PC-3 (cell line): ENCODE measurements around the gene OR52I2. TPM values are rescaled to one million over a fixed set of nuclear protein-coding genes. Genes with fewer than 3 reads are reported as not detected.

Experiments
- ATAC-seq: fragments of 200-7000 bp; cut with Tn5 transposase; 2 replicates; pipeline ENCODE4 v1.9.1; 2020; ENCODE audit warnings: mild to moderate bottlenecking, moderate library complexity
- BruUV-seq: library from RNA; stranded (reverse); fragments of 400-500 nt; replicated peaks from 2 replicates; lab custom pipeline; 2021; lab: Mats Ljungman, UMichigan
- CTCF ChIA-PET: fragments of 300-600 bp; sonication (Branson Sonifier 250); formaldehyde crosslinking; loops from one replicate; lab custom pipeline; 2022; ENCODE audit warnings: antibody characterized with exemption; lab: Charles Lee
- POLR2A ChIA-PET: fragments of 300-600 bp; sonication (Branson Sonifier 250); formaldehyde crosslinking; loops from one replicate; lab custom pipeline; 2022; ENCODE audit warnings: antibody characterized with exemption; ENCODE audit not compliant: unreplicated experiment; lab: Charles Lee
- DNase-seq: peaks from one replicate; pipeline ENCODE4 v3.0.0-alpha.2; 2015
- H2AFZ ChIP-seq: fragments of 300-600 bp; sonication (generic); 2 replicates; pipeline ENCODE4 v1.6.0; 2016; ENCODE audit warnings: antibody characterized with exemption, low read length
- H3F3A ChIP-seq: fragments of 300-600 bp; sonication (generic); one replicate; pipeline ENCODE4 v1.6.0; 2017; ENCODE audit warnings: antibody characterized with exemption, low read length, control low read depth, mild to moderate bottlenecking; ENCODE audit not compliant: unreplicated experiment
- H3K27ac ChIP-seq: fragments of 300-600 bp; sonication (generic); 2 replicates; pipeline ENCODE4 v1.5.1; 2016; ENCODE audit warnings: mild to moderate bottlenecking, low read length
- H3K27me3 ChIP-seq: fragments of 300-600 bp; sonication (generic); 2 replicates; pipeline ENCODE4 v1.6.1; 2016; ENCODE audit warnings: low read length, mixed read lengths
- H3K36me3 ChIP-seq: fragments of 300-600 bp; sonication (generic); 2 replicates; pipeline ENCODE4 v1.6.1; 2016; ENCODE audit warnings: low read depth, mixed run types, low read length, mixed read lengths
- H3K4me1 ChIP-seq: fragments of 300-600 bp; sonication (generic); 2 replicates; pipeline ENCODE4 v1.5.1; 2016; ENCODE audit warnings: low read length; ENCODE audit not compliant: insufficient read depth
- H3K4me2 ChIP-seq: fragments of 300-600 bp; sonication (generic); 2 replicates; pipeline ENCODE4 v1.6.0; 2016; ENCODE audit warnings: low read length
- H3K4me3 ChIP-seq: fragments of 300-600 bp; sonication (generic); 2 replicates; pipeline ENCODE4 v1.5.1; 2016; ENCODE audit warnings: mild to moderate bottlenecking, low read length, mixed read lengths
- H3K79me2 ChIP-seq: fragments of 300-600 bp; sonication (generic); 2 replicates; pipeline ENCODE4 v1.6.1; 2017; ENCODE audit warnings: low read length, mixed read lengths
- H3K9ac ChIP-seq: fragments of 300-600 bp; sonication (generic); 2 replicates; pipeline ENCODE4 v1.6.0; 2016; ENCODE audit warnings: mild to moderate bottlenecking, low read length
- H3K9me2 ChIP-seq: fragments of 300-600 bp; sonication (generic); replicated peaks from 2 replicates; pipeline ENCODE4 v1.6.1; 2016; ENCODE audit warnings: mixed run types, low read length, mixed read lengths
- H3K9me3 ChIP-seq: fragments of 300-600 bp; sonication (generic); 2 replicates; pipeline ENCODE4 v1.6.1; 2016; ENCODE audit warnings: low read length, mixed read lengths
- H4K20me1 ChIP-seq: fragments of 300-600 bp; sonication (generic); 2 replicates; pipeline ENCODE4 v1.6.1; 2016; ENCODE audit warnings: low read length, mixed read lengths
- CTCF ChIP-seq: fragments of 300-600 bp; sonication (generic); conservative IDR thresholded peaks from 2 replicates; pipeline ENCODE4 v1.5.1; 2017; ENCODE audit warnings: antibody characterized with exemption, low read depth, mild to moderate bottlenecking, low read length
- EZH2 ChIP-seq: fragments of 300-600 bp; sonication (generic); IDR thresholded peaks from one replicate; pipeline ENCODE4 v1.6.1; 2017; ENCODE audit warnings: antibody characterized with exemption, mild to moderate bottlenecking, low read length; ENCODE audit not compliant: unreplicated experiment
- EZH2phosphoT487 ChIP-seq: fragments of 300-600 bp; sonication (generic); IDR thresholded peaks from 2 replicates; pipeline ENCODE4 v1.6.1; 2018; ENCODE audit warnings: mild to moderate bottlenecking, antibody characterized with exemption, low read length, borderline replicate concordance
- intact Hi-C: fragments of 100-400 bp; cut with micrococcal nuclease; formaldehyde crosslinking; loops from 2 replicates; pipeline ENCODE4 v1.9.0; 2023
- total RNA-seq: library from RNA; depleted of rRNA; stranded (reverse); fragments of >200 nt; gene quantifications from 2 replicates; pipeline ENCODE4 v1.2.3, GENCODE V29; 2014

OR52I2 gene
- total RNA-seq, 1 experiment from 2014 or later = not detected

- Histone ChIP-seq H3K27me3 (peaks cover 21% of the 10 kb centered on the region), H3K9me3 (no peaks in the 10 kb centered on the region), H3K4me3 (no peak overlapping the region), H3K9ac (no peak overlapping the region), H3K27ac (no peak overlapping the region), H3K36me3 (no peaks in the 10 kb centered on the region; the same call in 1 of the 2 replicates), H3F3A (no peaks in the 10 kb centered on the region), H3K9me2 (no peaks in the 10 kb centered on the region), H3K79me2 (no peaks in the 10 kb centered on the region), H4K20me1 (no peaks in the 10 kb centered on the region), H2AFZ (no peak overlapping the region), H3K4me1 (no peaks in the 10 kb centered on the region), H3K4me2 (peak overlapping the region; percentile 34; the same call in 1 of the 2 replicates)
- ChIA-PET CTCF (no interaction called here), POLR2A (no interaction called here)
- TF ChIP-seq CTCF = peak; percentile 79
- no peak for TF ChIP-seq EZH2
- TF ChIP-seq EZH2phosphoT487 = no peak
- no TSS peak for BruUV-seq
- DNase-seq = peak; percentile 84
- intact Hi-C loops = loop anchor here (10.0 kb wide), 1 partner anchor 758 kb away; the partner anchor contains the start of gene OR51M1
- ATAC-seq = peak; percentile 85
Measured at GRCh38 chr11:4626207-4627099, 44.9 kb downstream of the OR52I2 start.

- Histone ChIP-seq H3K79me2 (no peaks in the 10 kb centered on the region), H3K27ac (no peak overlapping the region), H3K36me3 (no peaks in the 10 kb centered on the region), H3K27me3 (no peaks in the 10 kb centered on the region), H2AFZ (no peak overlapping the region), H4K20me1 (no peaks in the 10 kb centered on the region), H3K4me1 (no peaks in the 10 kb centered on the region), H3K9me2 (no peaks in the 10 kb centered on the region), H3F3A (no peaks in the 10 kb centered on the region), H3K9ac (no peak overlapping the region), H3K4me2 (no peak overlapping the region), H3K4me3 (no peak overlapping the region), H3K9me3 (no peaks in the 10 kb centered on the region)
- no peak for ATAC-seq
- ChIA-PET POLR2A (no interaction called here), CTCF (no interaction called here)
- no peak for DNase-seq
- TF ChIP-seq EZH2 (no peak), CTCF (no peak), EZH2phosphoT487 (no peak)
- no TSS peak for BruUV-seq
- intact Hi-C loops = no loop called here
Measured at GRCh38 chr11:4636136-4636535, 54.6 kb downstream of the OR52I2 start.
